K562 (cell line): ENCODE results near the gene MYL6B. TPM values are rescaled to one million over a fixed set of nuclear protein-coding genes. Genes with fewer than 3 reads are reported as not detected.

Experiments used
- DDX20 ChIP-seq: fragments of 450-650 bp; IDR thresholded peaks from 2 replicates; pipeline ENCODE4 v1.6.1; 2016; ENCODE audit warnings: missing genetic modification characterization, low read depth, mild to moderate bottlenecking, missing compliant biosample characterization, moderate library complexity
- DPF2 ChIP-seq: fragments of 450-650 bp; IDR thresholded peaks from 2 replicates; pipeline ENCODE4 v1.6.1; 2016
- GATAD2A ChIP-seq: fragments of 450-650 bp; IDR thresholded peaks from 2 replicates; pipeline ENCODE4 v1.6.1; 2017
- HDAC1 ChIP-seq, 2 experiments: fragments of 450-650 bp; IDR thresholded peaks; 2 replicates each; pipeline ENCODE4 v1.6.1; 2016 to 2017; ENCODE audit warnings: inconsistent platforms in 1 of 2, mild to moderate bottlenecking in 1 of 2, moderate library complexity in 1 of 2
- HDAC2 ChIP-seq: fragments of 450-650 bp; IDR thresholded peaks from 2 replicates; pipeline ENCODE4 v1.6.1; 2016; ENCODE audit warnings: mild to moderate bottlenecking
- HES1 ChIP-seq: fragments of 450-650 bp; IDR thresholded peaks from 2 replicates; pipeline ENCODE4 v1.6.1; 2016; ENCODE audit warnings: low read depth, mild to moderate bottlenecking, moderate library complexity
- JUN ChIP-seq, 2 experiments: sonication (generic) in 1 of 2; formaldehyde crosslinking in 1 of 2; IDR thresholded peaks; 2 replicates each; pipeline versions ENCODE4 v1.6.1 to v1.8.0; 2012 to 2022; ENCODE audit warnings: borderline replicate concordance in 2 of 2, mild to moderate bottlenecking in 2 of 2, improper control_type of control experiment in 1 of 2, low read depth in 1 of 2, low read length in 1 of 2, missing genetic modification reagents in 1 of 2
- KAT7 ChIP-seq: sonication (generic); formaldehyde crosslinking; IDR thresholded peaks from 2 replicates; pipeline ENCODE4 v1.8.0; 2022; ENCODE audit warnings: missing genetic modification reagents, mild to moderate bottlenecking, borderline replicate concordance
- NR1H2 ChIP-seq: sonication (generic); formaldehyde crosslinking; IDR thresholded peaks from 2 replicates; pipeline ENCODE4 v1.4.0; 2020; ENCODE audit warnings: mild to moderate bottlenecking, missing genetic modification reagents
- POLR2A ChIP-seq: fragments of 450-650 bp; conservative IDR thresholded peaks from 2 replicates; pipeline ENCODE4 v1.6.1; 2016
- SNAPC5 ChIP-seq: fragments of 250-450 bp; sonication (Bioruptor Pico); IDR thresholded peaks from 2 replicates; pipeline ENCODE4 v1.8.0; 2021; ENCODE audit warnings: moderate library complexity, mild to moderate bottlenecking, inconsistent platforms
- STAT5A ChIP-seq: IDR thresholded peaks from 2 replicates; pipeline ENCODE4 v1.6.1; 2012; ENCODE audit warnings: low read length, inconsistent platforms, borderline replicate concordance
- TBL1XR1 ChIP-seq, 2 experiments: IDR thresholded peaks; 2 replicates each; pipeline ENCODE4 v1.6.1; 2012; ENCODE audit warnings: improper control_type of control experiment in 2 of 2, low read length in 2 of 2, mild to moderate bottlenecking in 1 of 2
- TFAP4 ChIP-seq: sonication (generic); formaldehyde crosslinking; IDR thresholded peaks from 2 replicates; pipeline ENCODE4 v1.8.0; 2022; ENCODE audit warnings: missing genetic modification reagents, mild to moderate bottlenecking, moderate library complexity, borderline replicate concordance
- ZFX ChIP-seq: sonication (generic); formaldehyde crosslinking; IDR thresholded peaks from 2 replicates; pipeline ENCODE4 v1.8.0; 2022; ENCODE audit warnings: mild to moderate bottlenecking, missing genetic modification reagents, moderate library complexity
- ZNF311 ChIP-seq: fragments of 250-450 bp; sonication (Bioruptor Pico); IDR thresholded peaks from 2 replicates; pipeline ENCODE4 v1.4.0; 2020; ENCODE audit warnings: mild to moderate bottlenecking, moderate library complexity
- ZNF347 ChIP-seq: fragments of 450-650 bp; formaldehyde crosslinking; IDR thresholded peaks from 2 replicates; pipeline ENCODE4 v1.4.0; 2020; ENCODE audit warnings: low read depth, mild to moderate bottlenecking, moderate library complexity
- ZNF740 ChIP-seq, 3 experiments: fragments of 200-800 bp in 1 of 3; sonication (Bioruptor generic) in 1 of 3; sonication (generic) in 1 of 3; formaldehyde crosslinking in 1 of 3; IDR thresholded peaks; 2 replicates each; pipeline versions ENCODE4 v1.6.1 to v1.8.0; 2016 to 2022; ENCODE audit warnings: mild to moderate bottlenecking in 2 of 3, missing compliant biosample characterization in 2 of 3, missing genetic modification characterization in 2 of 3, missing genetic modification reagents in 1 of 3
- ZNF76 ChIP-seq: fragments of 250-450 bp; sonication (Bioruptor Pico); IDR thresholded peaks from 2 replicates; pipeline ENCODE4 v1.4.0; 2020; ENCODE audit warnings: mild to moderate bottlenecking, moderate library complexity, borderline replicate concordance
- ZZZ3 ChIP-seq: fragments of 450-650 bp; IDR thresholded peaks from 2 replicates; pipeline ENCODE4 v1.6.1; 2016; ENCODE audit warnings: antibody characterized with exemption, mild to moderate bottlenecking, moderate library complexity
- polyA plus RNA-seq, 8 experiments: library from polyadenylated mRNA; depleted of rRNA in 4 of 8; stranded (reverse) in 5 of 8; unstranded in 3 of 8; fragments of >200 nt; fragmentation: Nextera tagmentation in 2 of 8; fragmentation: Illumina TruSeq in 1 of 8; extraction: Ambion mirVana in 2 of 8; extraction: Trizol in 1 of 8; gene quantifications; 2 replicates each; pipeline versions ENCODE4 v1.2.1 to v1.2.3, GENCODE V29; 2011 to 2014; ENCODE audit warnings: inconsistent platforms in 1 of 8, missing spikeins in 1 of 8
- total RNA-seq, 7 experiments: library from RNA; depleted of rRNA in 6 of 7; stranded (reverse); fragments of >200 nt in 6 of 7; fragmentation: Illumina TruSeq in 2 of 7; extraction: Trizol in 2 of 7; gene quantifications; 2 replicates each; pipeline versions ENCODE4 v1.2.1 to v1.2.3, GENCODE V29; 2011 to 2021; ENCODE audit warnings: low replicate concordance in 1 of 7
- TF ChIP-seq, protein P1 (sequence below): sonication (generic); formaldehyde crosslinking; IDR thresholded peaks from 2 replicates; pipeline ENCODE4 v1.9.0; 2022; ENCODE audit warnings: mild to moderate bottlenecking, missing genetic modification reagents
- TF ChIP-seq, protein P2 (sequence below): fragments of 450-650 bp; conservative IDR thresholded peaks from 2 replicates; pipeline ENCODE4 v1.6.1; 2016; ENCODE audit warnings: missing genetic modification characterization, low read depth, mild to moderate bottlenecking, missing compliant biosample characterization, moderate library complexity

Gene MYL6B
- total and polyA plus RNA-seq, 9 of the 15 experiments (the other 6 are each of a cell fraction or from before 2014, with no cell fraction given) = 42.8 to 77.3 (median 68.6) TPM

- TF ChIP-seq KAT7 (CRISPR knock-in tag) (peak; percentile 99; the same call in 1 of the 2 replicates), GATAD2A (0 out of 2 replicates have a peak, but pooled peaks have one; percentile 34), HES1 (no peak), STAT5A (peak; percentile 58; the same call in 1 of the 2 replicates), JUN (IDR thresholded peaks at IDR 0.05; ENCODE audit: borderline replicate concordance, low read depth, low read length) (peak; percentile 61; the same call in 1 of the 2 replicates), JUN (CRISPR knock-in tag; IDR thresholded peaks at IDR 0.05; ENCODE audit: borderline replicate concordance) (no peak; the same call in 1 of the 2 replicates), DPF2 (0 out of 2 replicates have a peak, but pooled peaks have one; percentile 48), NR1H2 (no peak), HDAC1 (IDR thresholded peaks at IDR 0.05) (peak in 1 of 2 experiments; percentile 76; a peak in 2 of 4 replicates), TFAP4 (CRISPR knock-in tag) (peak; percentile 97), POLR2A (peak; percentile 99), HDAC2 (no peak), TBL1XR1 (IDR thresholded peaks at IDR 0.05; ENCODE audit: low read length in 2 of 2) (peak; percentile 72 to 78; a peak in 2 of 4 replicates), ZNF311 (no peak), ZNF347 (CRISPR knock-in tag) (no peak), DDX20 (tag) (no peak), ZZZ3 (peak; percentile 73; the same call in 1 of the 2 replicates), ZNF76 (CRISPR knock-in tag) (no peak), SNAPC5 (CRISPR knock-in tag) (no peak), ZFX (CRISPR knock-in tag) (peak; percentile 86), ZNF740 (CRISPR knock-in tag; IDR thresholded peaks at IDR 0.05) (0 out of 2 replicates have a peak, but pooled peaks have one; percentile 53), ZNF740 (tag; IDR thresholded peaks at IDR 0.05) (no peak)
- TF ChIP-seq, protein P1, sequence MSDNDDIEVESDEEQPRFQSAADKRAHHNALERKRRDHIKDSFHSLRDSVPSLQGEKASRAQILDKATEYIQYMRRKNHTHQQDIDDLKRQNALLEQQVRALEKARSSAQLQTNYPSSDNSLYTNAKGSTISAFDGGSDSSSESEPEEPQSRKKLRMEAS (CRISPR knock-in tag) = peak; percentile 93
- TF ChIP-seq, protein P2, sequence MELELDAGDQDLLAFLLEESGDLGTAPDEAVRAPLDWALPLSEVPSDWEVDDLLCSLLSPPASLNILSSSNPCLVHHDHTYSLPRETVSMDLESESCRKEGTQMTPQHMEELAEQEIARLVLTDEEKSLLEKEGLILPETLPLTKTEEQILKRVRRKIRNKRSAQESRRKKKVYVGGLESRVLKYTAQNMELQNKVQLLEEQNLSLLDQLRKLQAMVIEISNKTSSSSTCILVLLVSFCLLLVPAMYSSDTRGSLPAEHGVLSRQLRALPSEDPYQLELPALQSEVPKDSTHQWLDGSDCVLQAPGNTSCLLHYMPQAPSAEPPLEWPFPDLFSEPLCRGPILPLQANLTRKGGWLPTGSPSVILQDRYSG (tag) = no peak
These were observed 34.4 kb upstream of the MYL6B start, which contains the start of gene ZC3H10 (continued) for GRCh38 chr12:56117778-56118687.
